Tibial artery (tissue), 4 donors: ENCODE results near the gene AKAP12.
A peak's percentile ranks its signal among the peaks of the same experiment; 100 is the strongest.

Experiments used
- DNase-seq, 2 donors: peaks; one replicate each; pipeline ENCODE4 v3.0.0-alpha.2; 2019
- H3K27ac ChIP-seq, 2 donors: fragments of 200-600 bp; sonication (generic) in 1 of 2; 1 replicate in 1 of 2; 2 replicates in 1 of 2; pipeline ENCODE4 v1.5.1; 2018 to 2019; ENCODE audit warnings: mild to moderate bottlenecking in 1 of 2
- H3K27me3 ChIP-seq, 2 donors: fragments of 200-600 bp; sonication (generic) in 1 of 2; one replicate each; pipeline versions ENCODE4 v1.5.1 to v1.6.0; 2016 to 2019
- H3K36me3 ChIP-seq, 3 donors: fragments of 200-600 bp; sonication (generic) in 2 of 3; one replicate each; pipeline ENCODE4 v1.5.1; 2016 to 2019; ENCODE audit warnings: mild to moderate bottlenecking in 2 of 3
- H3K4me1 ChIP-seq, 4 donors: fragments of 200-600 bp; sonication (generic) in 2 of 4; 1 replicate in 3 of 4; 2 replicates in 1 of 4; pipeline ENCODE4 v1.5.1; 2016 to 2019
- H3K4me3 ChIP-seq, 2 donors: fragments of 200-600 bp; sonication (generic) in 1 of 2; 1 replicate in 1 of 2; 2 replicates in 1 of 2; pipeline ENCODE4 v1.5.1; 2018 to 2019; ENCODE audit warnings: mild to moderate bottlenecking in 2 of 2
- H3K9me3 ChIP-seq, 3 donors: fragments of 200-600 bp; sonication (generic) in 1 of 3; one replicate each; pipeline ENCODE4 v1.5.1; 2016 to 2019
- intact Hi-C: fragments of 100-400 bp; cut with DNase I; formaldehyde crosslinking; loops from one replicate; pipeline ENCODE4 v1.15.0; 2023; ENCODE audit warnings: low total_unique reads
- TF ChIP-seq, protein P1 (sequence below), 2 experiments: fragments of 200-600 bp in 1 of 2; fragments of 450-650 bp in 1 of 2; IDR thresholded peaks; one replicate each; pipeline ENCODE4 v1.5.1; 2017 to 2019; ENCODE audit warnings: antibody characterized with exemption in 2 of 2, mild to moderate bottlenecking in 1 of 2, moderate library complexity in 1 of 2

AKAP12 gene

DNA sequence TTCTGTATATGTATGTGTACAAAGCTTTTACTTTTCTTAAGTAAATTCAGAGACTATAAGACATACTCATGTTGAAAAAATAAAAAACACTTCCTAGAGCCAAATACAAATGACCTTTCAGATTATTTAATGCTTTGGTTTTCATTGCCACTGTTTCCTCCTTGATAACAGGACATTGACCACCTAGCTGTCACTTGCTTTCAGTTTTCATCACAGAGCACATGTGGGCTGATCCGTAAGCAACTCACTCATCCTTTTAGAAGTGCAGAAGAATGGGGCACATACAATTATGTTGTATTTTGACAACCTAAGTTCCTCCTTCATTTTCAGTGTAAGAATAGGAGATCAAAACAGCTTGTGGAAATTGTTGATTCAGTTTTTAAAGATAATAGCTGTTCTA, 145.4 kb downstream of the AKAP12 start:
- TF ChIP-seq, protein P1, sequence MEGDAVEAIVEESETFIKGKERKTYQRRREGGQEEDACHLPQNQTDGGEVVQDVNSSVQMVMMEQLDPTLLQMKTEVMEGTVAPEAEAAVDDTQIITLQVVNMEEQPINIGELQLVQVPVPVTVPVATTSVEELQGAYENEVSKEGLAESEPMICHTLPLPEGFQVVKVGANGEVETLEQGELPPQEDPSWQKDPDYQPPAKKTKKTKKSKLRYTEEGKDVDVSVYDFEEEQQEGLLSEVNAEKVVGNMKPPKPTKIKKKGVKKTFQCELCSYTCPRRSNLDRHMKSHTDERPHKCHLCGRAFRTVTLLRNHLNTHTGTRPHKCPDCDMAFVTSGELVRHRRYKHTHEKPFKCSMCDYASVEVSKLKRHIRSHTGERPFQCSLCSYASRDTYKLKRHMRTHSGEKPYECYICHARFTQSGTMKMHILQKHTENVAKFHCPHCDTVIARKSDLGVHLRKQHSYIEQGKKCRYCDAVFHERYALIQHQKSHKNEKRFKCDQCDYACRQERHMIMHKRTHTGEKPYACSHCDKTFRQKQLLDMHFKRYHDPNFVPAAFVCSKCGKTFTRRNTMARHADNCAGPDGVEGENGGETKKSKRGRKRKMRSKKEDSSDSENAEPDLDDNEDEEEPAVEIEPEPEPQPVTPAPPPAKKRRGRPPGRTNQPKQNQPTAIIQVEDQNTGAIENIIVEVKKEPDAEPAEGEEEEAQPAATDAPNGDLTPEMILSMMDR (IDR thresholded peaks at IDR 0.05): no peak
- Histone ChIP-seq H3K27me3 (no peaks in the 10 kb centered on the region), H3K4me1 (peaks cover 0 to 24% (median 10%) of the 10 kb centered on the region in 4 donors), H3K4me3 (no peak overlapping the region), H3K9me3 (no peaks in the 10 kb centered on the region), H3K27ac (no peak overlapping the region), H3K36me3 (no peaks in the 10 kb centered on the region)
- DNase-seq: no peak
- intact Hi-C loops: no loop called here

DNA sequence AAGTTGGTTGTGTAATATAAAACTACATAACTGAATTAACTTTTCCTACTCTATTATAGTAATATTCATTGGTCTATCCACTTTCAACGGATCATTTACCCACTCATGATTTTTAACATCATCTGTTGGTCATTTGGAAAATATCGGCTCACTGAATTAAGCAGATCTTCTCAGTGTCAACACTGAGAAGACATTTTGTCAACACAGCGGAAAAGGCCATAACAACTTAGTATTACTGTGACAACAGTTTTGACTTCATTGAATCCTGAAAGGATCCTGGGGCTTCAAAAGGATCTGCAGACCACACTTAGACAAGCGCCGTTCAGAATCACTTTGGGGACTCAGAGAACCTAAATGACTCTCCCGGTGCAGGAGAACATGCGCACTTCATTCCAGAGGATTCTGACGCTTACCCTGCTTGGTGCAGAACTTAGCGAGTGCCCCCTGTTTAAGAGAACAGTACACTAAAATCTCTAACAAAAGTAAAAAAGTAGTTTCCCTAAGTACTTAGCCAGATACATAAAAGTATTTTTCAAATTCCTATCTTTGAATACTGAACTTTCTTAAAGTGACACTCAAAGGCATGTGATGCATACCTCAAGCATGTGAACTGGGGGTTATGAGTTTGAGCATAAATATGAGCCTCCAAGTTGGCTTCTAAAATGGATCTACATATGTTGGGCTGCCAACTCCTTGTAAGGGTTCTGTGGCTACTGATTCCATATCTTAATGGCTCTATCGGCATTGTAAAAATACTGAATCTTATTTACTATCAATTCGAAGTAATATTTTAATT, 147.6 kb downstream of the AKAP12 start:
- no peak for DNase-seq
- intact Hi-C loops: no loop called here
- H3K36me3 ChIP-seq: no peaks in the 10 kb centered on the region
- H3K27me3 ChIP-seq: no peaks in the 10 kb centered on the region
- H3K9me3 ChIP-seq: no peaks in the 10 kb centered on the region
- TF ChIP-seq, protein P1 (IDR thresholded peaks at IDR 0.05): no peak
- peak overlapping the region; percentile 100 for H3K27ac ChIP-seq
- H3K4me3 ChIP-seq: no peak overlapping the region
- H3K4me1 ChIP-seq: peaks cover 0 to 20% (median 10%) of the 10 kb centered on the region in 4 donors

DNA sequence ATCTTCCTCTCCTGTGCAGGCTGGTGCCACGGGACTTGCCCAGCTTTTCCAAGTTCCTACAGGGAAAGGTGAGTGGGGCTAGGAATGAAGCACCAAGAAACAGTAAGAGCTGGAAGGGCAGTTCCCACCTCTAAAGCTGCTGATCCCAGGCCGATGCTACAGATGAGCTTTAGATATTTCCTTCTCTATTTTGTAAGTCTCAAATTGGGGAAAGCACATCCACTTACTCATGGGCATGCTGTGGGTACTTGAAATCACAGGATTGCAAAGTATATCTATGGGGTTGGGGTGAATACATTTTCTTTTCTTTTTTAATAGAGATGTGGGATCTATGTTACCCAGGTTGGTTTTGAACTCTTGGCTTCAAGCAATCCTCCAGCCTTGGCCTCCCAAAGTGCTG, 148.5 kb downstream of the AKAP12 start:
- H3K4me1 ChIP-seq: peaks cover 0 to 29% (median 19%) of the 10 kb centered on the region in 4 donors
- H3K27ac ChIP-seq: peak overlapping the region; percentile 100
- H3K4me3 ChIP-seq: no peak overlapping the region
- no peaks in the 10 kb centered on the region for H3K36me3 ChIP-seq
- TF ChIP-seq, protein P1 (IDR thresholded peaks at IDR 0.05): no peak
- intact Hi-C loops: no loop called here
- no peak for DNase-seq
- no peaks in the 10 kb centered on the region for H3K27me3 ChIP-seq
- H3K9me3 ChIP-seq: no peaks in the 10 kb centered on the region

DNA sequence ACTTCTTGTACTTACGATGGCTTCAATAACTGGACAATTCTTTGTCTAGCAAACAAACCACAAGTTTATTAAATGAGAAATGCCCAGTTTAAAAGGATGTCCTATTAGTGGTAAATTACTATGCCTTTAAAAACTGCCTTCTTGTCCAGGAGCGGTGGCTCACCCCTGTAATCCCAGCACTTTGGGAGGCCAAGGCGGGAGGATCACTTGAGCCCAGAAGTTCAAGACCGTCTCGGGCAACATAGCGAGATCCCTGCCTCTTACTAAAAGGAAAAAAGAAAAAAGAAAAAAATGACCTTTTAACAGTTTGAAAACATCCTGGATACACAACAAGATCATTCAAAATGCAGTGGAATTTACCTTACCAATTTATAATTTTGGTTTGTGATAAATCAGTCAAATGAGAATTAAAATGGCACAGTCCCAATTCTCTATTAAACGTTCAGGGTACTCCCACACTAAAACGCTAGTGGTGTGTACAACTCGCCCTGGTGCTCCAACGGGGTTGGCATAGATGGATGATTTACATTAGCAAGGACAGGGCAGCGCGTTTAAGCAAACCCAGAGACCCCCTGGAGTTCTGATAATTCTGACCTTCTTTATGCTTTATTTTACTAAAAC, 149.3 kb downstream of the AKAP12 start:
- peak overlapping the region; percentile 100 for H3K4me3 ChIP-seq
- DNase-seq: no peak
- H3K36me3 ChIP-seq: no peaks in the 10 kb centered on the region
- no peaks in the 10 kb centered on the region for H3K27me3 ChIP-seq
- H3K4me1 ChIP-seq: peaks cover 0 to 38% (median 27%) of the 10 kb centered on the region in 4 donors
- TF ChIP-seq, protein P1 (IDR thresholded peaks at IDR 0.05): no peak
- H3K27ac ChIP-seq: peak overlapping the region; percentile 100
- intact Hi-C loops: no loop called here
- H3K9me3 ChIP-seq: no peaks in the 10 kb centered on the region

GRCh38 chr6:151389618-151390275, 150.0 kb downstream of the AKAP12 start:
- intact Hi-C loops: no loop called here
- Histone ChIP-seq H3K9me3 (no peaks in the 10 kb centered on the region), H3K27me3 (no peaks in the 10 kb centered on the region), H3K4me1 (peaks cover 0 to 44% (median 31%) of the 10 kb centered on the region in 4 donors), H3K27ac (peak overlapping the region; percentile 100), H3K36me3 (no peaks in the 10 kb centered on the region), H3K4me3 (peak overlapping the region; percentile 100)
- peak; percentile 77 to 83 for DNase-seq
- TF ChIP-seq, protein P1 (IDR thresholded peaks at IDR 0.05): no peak
